Measurements from ENCODE around the gene FAM193A. TPM values are rescaled to one million over a fixed set of nuclear protein-coding genes. Genes with fewer than 3 reads are reported as not detected.

FAM193A gene
- total RNA-seq, 1 experiment from 2014 or later: 38.2 TPM

- no peaks in the 10 kb centered on the region for H3K27me3 ChIP-seq (replicated peaks; ENCODE audit: insufficient read depth, low read depth, low read length, poor library complexity)
- no peak for TF ChIP-seq CTCF (conservative IDR thresholded peaks at IDR 0.05; ENCODE audit: low read depth, low read length)
- TF ChIP-seq EZH2 (IDR thresholded peaks at IDR 0.05; ENCODE audit: borderline replicate concordance, low read depth, low read length, poor library complexity, severe bottlenecking): no peak
- POLR2A ChIA-PET (ENCODE audit: low non-redundant PET): no interaction called here
- intact Hi-C loops (cut with micrococcal nuclease; ENCODE audit: unreplicated experiment): no loop called here
- no peak overlapping the region for H3K27ac ChIP-seq (ENCODE audit: low read depth, low read length, poor library complexity, severe bottlenecking)
- H3K36me3 ChIP-seq (ENCODE audit: insufficient read depth, low read length, poor library complexity, severe bottlenecking): no peaks in the 10 kb centered on the region
- no peaks in the 10 kb centered on the region for H3K4me1 ChIP-seq (ENCODE audit: insufficient read depth, low read length, poor library complexity, severe bottlenecking)
- CTCF ChIA-PET: no interaction called here
- peaks cover 4% of the 10 kb centered on the region for H3K9me3 ChIP-seq (ENCODE audit: low read depth, low read length, poor library complexity, severe bottlenecking)
- no peak overlapping the region for H3K4me3 ChIP-seq (ENCODE audit: low read depth, low read length, poor library complexity, severe bottlenecking)
- no peak for DNase-seq (ENCODE audit: low spot score)
- BruUV-seq (replicated peaks): no TSS peak
These were observed 47.1 kb downstream of the FAM193A start for GRCh38 chr4:2583517-2583916.

- BruUV-seq (replicated peaks): no TSS peak
- intact Hi-C loops (cut with micrococcal nuclease; ENCODE audit: unreplicated experiment): no loop called here
- DNase-seq (ENCODE audit: low spot score): no peak
- no peaks in the 10 kb centered on the region for H3K36me3 ChIP-seq (ENCODE audit: insufficient read depth, low read length, poor library complexity, severe bottlenecking)
- TF ChIP-seq CTCF (conservative IDR thresholded peaks at IDR 0.05; ENCODE audit: low read depth, low read length) (no peak), EZH2 (IDR thresholded peaks at IDR 0.05; ENCODE audit: borderline replicate concordance, low read depth, low read length, poor library complexity, severe bottlenecking) (no peak)
- H3K27ac ChIP-seq (ENCODE audit: low read depth, low read length, poor library complexity, severe bottlenecking): no peak overlapping the region
- no peaks in the 10 kb centered on the region for H3K9me3 ChIP-seq (ENCODE audit: low read depth, low read length, poor library complexity, severe bottlenecking)
- POLR2A ChIA-PET (ENCODE audit: low non-redundant PET): no interaction called here
- H3K4me1 ChIP-seq (ENCODE audit: insufficient read depth, low read length, poor library complexity, severe bottlenecking): peaks cover 5% of the 10 kb centered on the region
- H3K27me3 ChIP-seq (replicated peaks; ENCODE audit: insufficient read depth, low read depth, low read length, poor library complexity): no peaks in the 10 kb centered on the region
- CTCF ChIA-PET: no interaction called here
- H3K4me3 ChIP-seq (ENCODE audit: low read depth, low read length, poor library complexity, severe bottlenecking): no peak overlapping the region
These were observed 50.1 kb downstream of the FAM193A start for GRCh38 chr4:2586502-2586901.

GRCh38 chr4:2587213-2587823 is 50.9 kb downstream of the FAM193A start:
- H3K9me3 ChIP-seq (ENCODE audit: low read depth, low read length, poor library complexity, severe bottlenecking): no peaks in the 10 kb centered on the region
- H3K4me1 ChIP-seq (ENCODE audit: insufficient read depth, low read length, poor library complexity, severe bottlenecking): peaks cover 5% of the 10 kb centered on the region
- no peak for DNase-seq (ENCODE audit: low spot score)
- BruUV-seq (replicated peaks): no TSS peak
- ChIA-PET POLR2A (ENCODE audit: low non-redundant PET) (no interaction called here), CTCF (interaction anchor here (0.6 kb wide), 1 partner anchor 21 kb away, joined by 4 read pairs; no protein-coding TSS in a partner anchor)
- H3K27ac ChIP-seq (ENCODE audit: low read depth, low read length, poor library complexity, severe bottlenecking): no peak overlapping the region
- H3K4me3 ChIP-seq (ENCODE audit: low read depth, low read length, poor library complexity, severe bottlenecking): no peak overlapping the region
- intact Hi-C loops (cut with micrococcal nuclease; ENCODE audit: unreplicated experiment): no loop called here
- TF ChIP-seq EZH2 (IDR thresholded peaks at IDR 0.05; ENCODE audit: borderline replicate concordance, low read depth, low read length, poor library complexity, severe bottlenecking) (no peak), CTCF (conservative IDR thresholded peaks at IDR 0.05; ENCODE audit: low read depth, low read length) (no peak)
- H3K27me3 ChIP-seq (replicated peaks; ENCODE audit: insufficient read depth, low read depth, low read length, poor library complexity): no peaks in the 10 kb centered on the region
- H3K36me3 ChIP-seq (ENCODE audit: insufficient read depth, low read length, poor library complexity, severe bottlenecking): no peaks in the 10 kb centered on the region
